ENCODE results near the gene TBC1D5. TPM values are rescaled to one million over a fixed set of nuclear protein-coding genes. Genes with fewer than 3 reads are reported as not detected.
A peak's percentile ranks its signal among the peaks of the same experiment; 100 is the strongest.

TBC1D5 gene
- total RNA-seq, 1 donor from 2014 or later: 55.6 TPM

DNA sequence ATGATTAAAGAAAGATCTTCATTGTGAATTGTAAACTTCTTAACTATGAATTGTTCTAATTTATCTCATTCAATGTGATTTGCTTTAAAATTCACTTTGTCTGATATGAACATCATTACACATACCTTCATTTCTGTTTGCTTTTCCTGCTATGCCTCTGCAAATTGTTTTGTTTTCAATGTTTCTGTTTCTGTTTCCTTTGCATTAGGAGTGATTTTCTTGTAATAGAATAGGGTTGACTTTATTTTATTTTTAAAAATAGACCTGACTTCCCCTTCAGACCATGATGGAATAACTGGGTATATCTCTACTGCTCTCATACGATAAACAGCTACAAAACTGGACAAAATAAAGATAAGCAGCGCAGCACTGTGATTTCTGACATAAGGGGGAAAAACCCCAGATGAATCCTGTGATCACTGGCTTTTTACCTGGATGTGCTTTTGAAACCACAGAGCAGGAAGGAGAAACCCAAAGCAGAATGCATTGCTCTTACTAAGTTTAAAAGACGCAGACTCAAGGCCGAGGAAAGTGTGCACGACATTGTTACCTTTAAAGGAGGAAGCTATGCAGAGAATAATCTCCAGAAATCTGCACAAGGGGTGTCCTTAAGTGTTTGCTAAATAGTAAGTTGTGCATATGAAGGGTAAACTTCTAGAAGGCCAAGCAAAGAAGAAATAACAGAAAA, 420.2 kb downstream of the TBC1D5 start:
- Mint-ChIP-seq H3K4me1 (ENCODE audit: low read depth) (no peaks in the 10 kb centered on the region), H3K9me3 (ENCODE audit: low read depth) (no peaks in the 10 kb centered on the region), H3K36me3 (ENCODE audit: insufficient read depth) (no peaks in the 10 kb centered on the region), H3K27ac (no peak overlapping the region), H3K27me3 (no peaks in the 10 kb centered on the region), H3K4me3 (ENCODE audit: low read depth) (no peak overlapping the region)
- no peak for DNase-seq (ENCODE audit: low spot score, unreplicated experiment)
- TF ChIP-seq, protein P1, sequence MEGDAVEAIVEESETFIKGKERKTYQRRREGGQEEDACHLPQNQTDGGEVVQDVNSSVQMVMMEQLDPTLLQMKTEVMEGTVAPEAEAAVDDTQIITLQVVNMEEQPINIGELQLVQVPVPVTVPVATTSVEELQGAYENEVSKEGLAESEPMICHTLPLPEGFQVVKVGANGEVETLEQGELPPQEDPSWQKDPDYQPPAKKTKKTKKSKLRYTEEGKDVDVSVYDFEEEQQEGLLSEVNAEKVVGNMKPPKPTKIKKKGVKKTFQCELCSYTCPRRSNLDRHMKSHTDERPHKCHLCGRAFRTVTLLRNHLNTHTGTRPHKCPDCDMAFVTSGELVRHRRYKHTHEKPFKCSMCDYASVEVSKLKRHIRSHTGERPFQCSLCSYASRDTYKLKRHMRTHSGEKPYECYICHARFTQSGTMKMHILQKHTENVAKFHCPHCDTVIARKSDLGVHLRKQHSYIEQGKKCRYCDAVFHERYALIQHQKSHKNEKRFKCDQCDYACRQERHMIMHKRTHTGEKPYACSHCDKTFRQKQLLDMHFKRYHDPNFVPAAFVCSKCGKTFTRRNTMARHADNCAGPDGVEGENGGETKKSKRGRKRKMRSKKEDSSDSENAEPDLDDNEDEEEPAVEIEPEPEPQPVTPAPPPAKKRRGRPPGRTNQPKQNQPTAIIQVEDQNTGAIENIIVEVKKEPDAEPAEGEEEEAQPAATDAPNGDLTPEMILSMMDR (IDR thresholded peaks at IDR 0.05; ENCODE audit: unreplicated experiment): no peak

- Mint-ChIP-seq H3K36me3 (ENCODE audit: insufficient read depth) (no peaks in the 10 kb centered on the region), H3K4me1 (ENCODE audit: low read depth) (no peaks in the 10 kb centered on the region), H3K27ac (no peak overlapping the region), H3K27me3 (no peaks in the 10 kb centered on the region), H3K4me3 (ENCODE audit: low read depth) (no peak overlapping the region), H3K9me3 (ENCODE audit: low read depth) (no peaks in the 10 kb centered on the region)
- TF ChIP-seq, protein P1 (IDR thresholded peaks at IDR 0.05; ENCODE audit: unreplicated experiment): no peak
- no peak for DNase-seq (ENCODE audit: low spot score, unreplicated experiment)
Observed at GRCh38 chr3:17320266-17320665, 422.2 kb downstream of the TBC1D5 start.

- H3K27me3 Mint-ChIP-seq: no peaks in the 10 kb centered on the region
- no peak overlapping the region for H3K27ac Mint-ChIP-seq
- H3K9me3 Mint-ChIP-seq (ENCODE audit: low read depth): no peaks in the 10 kb centered on the region
- TF ChIP-seq, protein P1 (IDR thresholded peaks at IDR 0.05; ENCODE audit: unreplicated experiment): no peak
- H3K4me3 Mint-ChIP-seq (ENCODE audit: low read depth): no peak overlapping the region
- DNase-seq (ENCODE audit: low spot score, unreplicated experiment): no peak
- no peaks in the 10 kb centered on the region for H3K36me3 Mint-ChIP-seq (ENCODE audit: insufficient read depth)
- no peaks in the 10 kb centered on the region for H3K4me1 Mint-ChIP-seq (ENCODE audit: low read depth)
Observed at GRCh38 chr3:17315897-17316296, 426.5 kb downstream of the TBC1D5 start.

DNA sequence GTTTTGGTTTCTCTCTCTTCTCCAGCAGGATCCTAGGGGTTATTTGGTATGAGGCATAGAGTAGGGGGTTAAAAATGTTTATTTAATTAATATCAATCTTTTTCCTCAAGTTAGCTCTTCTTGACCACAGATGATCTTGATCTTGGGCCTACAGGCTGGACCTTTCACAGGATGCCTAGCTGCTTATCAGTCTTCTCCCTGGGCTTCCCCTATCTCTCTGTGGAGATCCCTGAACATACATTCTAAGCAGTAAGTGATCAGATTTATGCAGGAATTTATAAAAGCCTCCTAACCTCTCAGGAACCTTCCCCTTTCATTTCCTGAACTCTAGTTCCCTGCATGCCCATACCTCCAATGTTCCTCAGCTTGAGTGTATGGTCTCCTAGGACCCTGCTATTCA, 428.3 kb downstream of the TBC1D5 start:
- no peak for DNase-seq (ENCODE audit: low spot score, unreplicated experiment)
- TF ChIP-seq, protein P1 (IDR thresholded peaks at IDR 0.05; ENCODE audit: unreplicated experiment): no peak
- peak overlapping the region; percentile 12 for H3K27ac Mint-ChIP-seq
- no peaks in the 10 kb centered on the region for H3K27me3 Mint-ChIP-seq
- H3K4me3 Mint-ChIP-seq (ENCODE audit: low read depth): no peak overlapping the region
- no peaks in the 10 kb centered on the region for H3K9me3 Mint-ChIP-seq (ENCODE audit: low read depth)
- no peaks in the 10 kb centered on the region for H3K4me1 Mint-ChIP-seq (ENCODE audit: low read depth)
- no peaks in the 10 kb centered on the region for H3K36me3 Mint-ChIP-seq (ENCODE audit: insufficient read depth)

GRCh38 chr3:17313746-17314145, 428.7 kb downstream of the TBC1D5 start:
- no peaks in the 10 kb centered on the region for H3K36me3 Mint-ChIP-seq (ENCODE audit: insufficient read depth)
- no peaks in the 10 kb centered on the region for H3K4me1 Mint-ChIP-seq (ENCODE audit: low read depth)
- TF ChIP-seq, protein P1 (IDR thresholded peaks at IDR 0.05; ENCODE audit: unreplicated experiment): no peak
- no peak for DNase-seq (ENCODE audit: low spot score, unreplicated experiment)
- no peak overlapping the region for H3K27ac Mint-ChIP-seq
- no peaks in the 10 kb centered on the region for H3K9me3 Mint-ChIP-seq (ENCODE audit: low read depth)
- H3K27me3 Mint-ChIP-seq: no peaks in the 10 kb centered on the region
- H3K4me3 Mint-ChIP-seq (ENCODE audit: low read depth): no peak overlapping the region
